ENCODE measurements around the gene TBC1D5.
"Not testable (repeated sequence)": the region's sequence is repeated elsewhere in the genome, so short reads cannot be mapped to it uniquely, and the experiment has no call there.

The TBC1D5 gene

DNA sequence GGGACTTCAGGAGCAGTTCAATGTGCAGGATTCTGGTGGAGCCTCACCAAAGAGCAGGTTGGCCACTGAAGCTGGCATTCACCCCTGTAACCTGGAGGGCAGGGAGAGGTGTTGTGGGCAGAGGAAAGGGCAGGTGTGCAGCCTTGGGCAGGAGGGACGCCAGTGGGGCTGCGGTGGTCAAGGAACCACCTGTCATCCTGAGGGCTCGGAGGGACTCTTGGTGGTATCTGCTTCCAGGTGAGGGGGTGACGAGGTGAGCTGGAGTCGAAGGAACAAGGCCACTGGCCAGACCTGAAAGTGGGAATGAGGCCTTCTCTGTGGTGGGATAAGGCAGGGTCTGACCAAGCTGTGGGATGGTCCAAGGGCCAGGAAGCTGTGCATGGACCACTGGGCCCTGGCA is 588.2 kb downstream of the TBC1D5 start:
- in situ Hi-C loops (cut with HindIII; ENCODE audit: low sequenced_read_pairs) = no loop called here

- in situ Hi-C loops (cut with HindIII; ENCODE audit: low sequenced_read_pairs) = no loop called here
Measured at GRCh38 chr3:17153209-17153608, 589.2 kb downstream of the TBC1D5 start.

- in situ Hi-C loops (cut with HindIII; ENCODE audit: low sequenced_read_pairs) = no loop called here
Measured at GRCh38 chr3:17151598-17152373, 590.6 kb downstream of the TBC1D5 start.

DNA sequence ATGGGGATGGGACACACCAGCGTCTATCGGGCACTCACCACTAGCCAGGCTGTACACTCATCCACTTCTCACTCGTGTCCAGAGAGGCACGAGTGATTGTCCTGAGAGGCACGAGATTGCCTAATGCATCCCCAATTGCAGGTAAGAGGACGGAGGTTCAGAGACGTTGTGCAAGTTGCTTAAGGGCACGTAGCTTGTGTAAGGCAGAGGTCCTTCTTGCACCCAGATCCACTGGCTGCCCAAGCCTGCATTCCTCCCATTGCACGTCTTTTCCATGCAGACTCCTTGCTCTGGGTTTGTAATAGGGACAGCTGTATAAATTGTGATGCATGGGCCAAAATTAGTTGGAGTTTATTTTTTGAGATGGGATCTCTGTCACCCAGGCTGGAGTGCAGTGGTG is 593.4 kb downstream of the TBC1D5 start:
- in situ Hi-C loops (cut with HindIII; ENCODE audit: low sequenced_read_pairs) = no loop called here

- in situ Hi-C loops (cut with HindIII; ENCODE audit: low sequenced_read_pairs) = no loop called here
Measured at GRCh38 chr3:17144665-17144993, 597.8 kb downstream of the TBC1D5 start.

DNA sequence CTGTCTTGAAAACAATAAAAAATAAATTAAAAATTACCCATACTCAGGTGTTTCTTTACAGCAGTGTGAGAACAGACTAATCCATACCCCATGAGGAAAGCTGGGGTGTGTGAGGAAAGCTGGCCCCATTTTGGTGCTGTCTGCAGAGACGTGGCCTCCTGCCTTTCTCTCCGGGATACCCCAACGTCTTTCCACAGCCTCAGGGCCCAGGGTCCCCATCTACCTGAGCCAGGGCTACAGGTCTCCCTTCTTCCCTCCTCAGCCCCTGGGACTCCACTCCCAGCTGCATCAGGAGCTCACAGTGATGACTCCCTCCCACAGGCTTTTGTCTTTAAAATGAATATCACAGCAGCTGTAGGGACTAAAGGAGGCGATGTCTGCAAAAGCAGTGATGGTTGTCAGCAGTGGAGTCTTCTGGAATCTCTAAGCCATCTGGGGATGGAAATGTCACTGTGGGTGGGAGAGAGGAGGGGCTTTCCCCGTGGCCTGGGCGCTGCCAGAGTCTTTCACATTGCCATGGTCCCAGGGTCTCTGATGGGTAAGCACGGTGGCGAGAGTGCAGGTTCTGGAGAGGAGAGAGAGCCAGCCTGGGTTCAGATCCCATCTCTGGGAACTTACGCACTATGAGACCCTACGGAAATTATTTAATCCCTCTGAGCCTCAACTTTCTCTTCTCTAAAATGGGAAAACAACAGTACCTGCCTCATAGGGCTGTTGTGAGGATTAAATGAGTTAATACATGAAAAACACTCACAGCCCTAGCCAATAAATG is 598.4 kb downstream of the TBC1D5 start:
- in situ Hi-C loops (cut with HindIII; ENCODE audit: low sequenced_read_pairs) = no loop called here

- in situ Hi-C loops (cut with HindIII; ENCODE audit: low sequenced_read_pairs) = no loop called here
Measured at GRCh38 chr3:17142516-17142915, 599.9 kb downstream of the TBC1D5 start.

DNA sequence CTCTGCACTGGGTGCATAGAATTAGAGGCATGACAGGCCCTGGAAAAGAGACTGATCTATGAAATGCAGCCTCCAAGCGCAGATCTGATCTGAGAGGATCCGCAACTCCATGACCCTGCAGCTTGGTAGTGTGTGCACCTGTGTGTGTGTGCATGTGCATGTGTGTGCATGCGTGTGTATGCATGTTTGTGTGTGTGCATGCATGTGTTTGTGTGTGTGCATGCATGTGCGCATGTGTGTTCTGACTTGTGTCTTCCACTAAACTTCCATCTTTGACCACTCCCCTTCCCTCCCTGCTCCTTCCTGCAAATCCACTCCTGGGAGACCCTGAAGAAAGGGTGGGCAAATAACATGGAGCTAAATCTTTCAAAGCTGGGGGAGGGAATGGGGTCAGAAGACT is 600.7 kb downstream of the TBC1D5 start:
- in situ Hi-C loops (cut with HindIII; ENCODE audit: low sequenced_read_pairs) = no loop called here

DNA sequence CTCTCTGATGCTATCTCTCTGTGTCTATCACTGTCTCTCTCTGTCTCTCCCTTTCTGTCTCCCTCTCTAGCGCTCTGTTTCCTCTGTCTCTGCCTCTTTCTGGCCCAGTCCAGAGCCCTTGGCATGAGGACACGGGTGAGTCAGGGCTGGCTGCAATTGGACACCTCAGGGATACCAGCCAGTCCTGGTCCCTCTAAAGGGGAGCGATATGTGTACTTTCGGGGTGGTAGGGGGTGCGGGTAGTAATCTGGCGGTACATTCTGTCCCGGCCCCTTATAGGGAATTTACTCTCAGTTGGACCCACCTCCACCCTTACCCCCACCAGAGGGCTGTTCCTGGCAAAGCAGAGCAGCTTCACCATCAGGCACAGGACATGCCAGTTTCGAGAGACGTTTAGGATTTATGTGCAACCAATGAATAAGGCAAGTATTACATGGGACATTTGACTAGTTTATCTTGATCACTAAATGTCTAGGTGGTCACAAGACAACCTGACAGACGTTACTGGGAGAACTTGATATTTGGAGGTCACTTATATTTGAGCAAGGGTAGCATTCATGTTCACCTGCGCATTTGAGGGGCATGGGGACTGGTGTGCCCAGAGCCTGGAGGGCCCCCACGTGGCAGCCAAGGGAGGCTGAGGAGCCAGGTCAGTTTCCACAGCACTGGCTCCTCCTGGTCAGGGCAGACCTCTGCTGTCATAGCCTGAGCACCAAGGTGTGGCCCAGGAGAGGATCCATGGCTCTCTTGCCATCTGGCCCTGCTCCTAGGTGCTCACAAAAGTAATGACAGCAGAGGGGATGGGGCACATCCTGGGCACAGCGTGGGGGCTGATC is 601.5 kb downstream of the TBC1D5 start:
- in situ Hi-C loops (cut with HindIII; ENCODE audit: low sequenced_read_pairs) = no loop called here

GRCh38 chr3:17138246-17139039 is 604.0 kb downstream of the TBC1D5 start:
- in situ Hi-C loops (cut with HindIII; ENCODE audit: low sequenced_read_pairs) = no loop called here

- in situ Hi-C loops (cut with HindIII; ENCODE audit: low sequenced_read_pairs) = no loop called here
Measured at GRCh38 chr3:17137321-17137826, 605.1 kb downstream of the TBC1D5 start.

DNA sequence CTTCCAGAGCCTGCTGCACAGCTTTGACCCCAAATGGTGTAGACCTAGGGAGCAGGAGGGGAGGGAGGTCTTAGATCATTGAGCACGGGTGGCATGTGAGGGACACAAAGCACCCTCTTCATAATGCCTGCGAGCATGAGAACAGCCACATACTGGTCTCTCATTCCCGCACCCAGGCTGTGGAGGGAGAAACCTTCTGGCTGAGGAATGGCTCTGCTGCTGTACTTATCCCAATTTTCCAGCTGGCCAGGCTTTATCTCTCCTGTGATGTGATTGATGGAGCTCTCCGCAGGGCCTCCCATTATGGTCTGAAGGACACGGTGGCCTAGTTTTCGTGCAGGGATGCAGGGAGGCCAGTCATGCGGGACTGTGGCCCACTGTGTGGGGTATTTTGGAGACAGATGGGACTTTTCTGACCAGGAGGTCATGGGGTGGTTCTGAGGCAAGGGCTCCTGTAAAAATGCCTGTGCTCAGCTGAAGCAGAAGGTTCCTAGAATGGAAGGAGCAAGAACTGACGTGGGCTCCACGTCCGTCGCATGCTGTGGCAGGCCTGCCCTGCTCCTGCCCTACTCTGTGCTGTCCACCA is 606.2 kb downstream of the TBC1D5 start:
- in situ Hi-C loops (cut with HindIII; ENCODE audit: low sequenced_read_pairs) = no loop called here

GRCh38 chr3:17135696-17136095 is 606.7 kb downstream of the TBC1D5 start:
- in situ Hi-C loops (cut with HindIII; ENCODE audit: low sequenced_read_pairs) = no loop called here

DNA sequence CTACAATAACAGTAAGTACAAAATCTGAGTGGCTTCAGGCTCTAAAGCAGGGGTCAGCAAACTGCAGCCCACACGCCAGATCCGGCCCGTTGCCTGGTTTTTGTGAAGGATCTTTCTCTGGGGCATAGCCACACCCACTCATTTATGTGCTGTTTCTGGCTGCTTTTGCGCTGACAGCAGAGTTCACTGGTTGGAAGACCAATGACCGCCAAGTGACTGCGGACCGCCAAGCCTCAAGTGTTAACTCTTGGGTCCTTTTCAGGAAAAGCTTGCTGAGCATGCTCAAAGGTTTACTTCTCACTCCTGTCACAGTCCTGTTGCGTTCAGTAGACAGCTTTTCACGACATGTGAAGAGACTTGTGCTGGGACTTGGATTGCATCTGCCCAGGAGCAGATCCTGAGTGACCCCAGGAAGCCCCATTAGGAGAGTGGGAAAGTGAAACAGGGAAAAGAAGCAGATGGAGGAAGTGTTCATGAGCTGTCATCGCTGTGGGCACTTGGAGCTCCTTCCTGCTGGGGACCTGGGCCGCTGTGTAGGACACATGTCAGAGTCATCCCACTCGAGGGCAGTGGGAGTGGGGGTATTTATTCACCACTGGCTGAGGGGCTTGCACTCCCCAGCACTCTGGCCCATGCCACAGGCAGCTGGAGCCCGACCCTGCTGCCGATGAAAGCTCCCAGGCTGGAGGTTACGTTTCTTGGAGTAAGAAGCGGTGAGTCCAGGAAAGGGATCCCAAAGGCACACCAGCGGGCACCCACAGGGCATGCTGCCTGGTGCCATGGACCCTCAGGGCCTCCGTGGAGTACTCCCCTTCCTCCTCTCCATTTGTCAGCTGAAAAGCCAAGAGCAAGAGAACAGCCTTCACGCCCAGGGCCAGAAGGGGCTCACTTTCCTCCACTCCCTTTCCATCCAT is 608.5 kb downstream of the TBC1D5 start:
- in situ Hi-C loops (cut with HindIII; ENCODE audit: low sequenced_read_pairs) = no loop called here

DNA sequence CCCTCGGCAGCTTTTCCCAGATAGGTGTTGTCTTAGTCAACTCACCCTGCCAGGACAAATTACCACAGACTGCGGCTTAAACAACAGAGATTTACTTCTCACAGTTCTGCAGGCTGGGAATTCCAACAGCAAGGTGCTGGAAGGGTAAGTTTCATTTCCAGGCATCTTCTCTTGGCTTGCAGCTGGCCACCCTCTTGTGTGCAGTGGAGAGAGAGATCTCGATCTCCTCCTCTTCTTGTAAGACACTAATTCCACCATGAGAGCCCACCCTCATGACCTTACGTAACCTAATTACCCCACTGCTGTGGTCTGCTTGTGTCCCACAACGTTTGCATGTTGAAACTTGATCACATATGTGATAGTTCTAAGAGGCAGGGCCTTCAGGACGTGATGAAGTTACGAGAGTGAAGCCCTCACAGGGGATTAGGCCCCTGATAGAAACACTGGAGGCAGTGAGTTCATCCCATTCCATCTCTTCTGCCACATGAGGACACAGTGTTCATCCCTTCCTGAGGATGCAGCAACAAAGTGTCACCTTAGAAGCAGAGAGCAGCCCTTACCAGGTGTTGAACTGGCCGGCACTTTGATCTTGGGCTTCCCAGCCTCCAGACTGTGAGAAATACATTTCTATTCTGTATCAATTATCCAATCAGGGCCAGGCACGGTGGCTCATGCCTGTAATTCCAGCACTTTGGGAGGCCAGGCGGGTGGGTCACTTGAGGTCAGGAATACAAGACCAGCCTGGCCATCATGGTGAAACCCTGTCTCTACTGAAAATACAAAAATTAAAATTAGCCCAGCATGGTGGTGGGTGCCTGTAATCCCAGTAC is 609.9 kb downstream of the TBC1D5 start:
- in situ Hi-C loops (cut with HindIII; ENCODE audit: low sequenced_read_pairs) = no loop called here

- in situ Hi-C loops (cut with HindIII; ENCODE audit: low sequenced_read_pairs) = no loop called here
Measured at GRCh38 chr3:17130956-17131355, 611.5 kb downstream of the TBC1D5 start.

DNA sequence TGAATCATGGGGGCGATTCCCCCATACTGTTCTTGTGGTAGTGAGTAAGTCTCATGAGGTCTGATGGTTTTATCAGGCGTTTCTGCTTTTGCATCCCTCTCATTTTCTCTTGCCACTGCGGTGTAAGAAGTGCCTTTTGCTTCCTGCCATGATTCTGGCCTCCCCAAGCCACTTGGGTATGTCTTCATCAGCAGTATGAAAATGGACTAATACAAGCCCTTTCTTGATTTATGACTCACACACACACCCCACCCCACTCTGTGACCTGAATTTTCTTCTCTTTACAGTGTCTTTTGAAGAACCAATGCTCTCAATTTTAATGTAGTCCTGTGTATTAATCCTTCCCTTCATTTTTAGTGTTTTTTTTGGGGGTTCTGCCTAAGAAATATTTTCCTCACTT is 612.9 kb downstream of the TBC1D5 start:
- in situ Hi-C loops (cut with HindIII; ENCODE audit: low sequenced_read_pairs) = no loop called here

- in situ Hi-C loops (cut with HindIII; ENCODE audit: low sequenced_read_pairs) = not testable (repeated sequence)
Measured at GRCh38 chr3:17128671-17129070, 613.8 kb downstream of the TBC1D5 start.

Measured in DLD1 (cell line).